Stimulated activated CD8-positive, alpha-beta memory T cell treated with anti-CD3 and anti-CD28 coated beads, Interleukin-15, amount 100 ng/mL, for 24 hours (primary cell): ENCODE measurements around the gene SAXO1.
"Not testable (repeated sequence)": the region's sequence is repeated elsewhere in the genome, so short reads cannot be mapped to it uniquely, and the experiment has no call there.

Experiments used
- DNase-seq: peaks from one replicate; pipeline ENCODE4 v3.0.0-alpha.2; 2020; ENCODE audit warnings: low read depth

SAXO1 gene

GRCh38 chr9:18999173-18999785 is 33.7 kb downstream of the SAXO1 start:
- DNase-seq: no peak

DNA sequence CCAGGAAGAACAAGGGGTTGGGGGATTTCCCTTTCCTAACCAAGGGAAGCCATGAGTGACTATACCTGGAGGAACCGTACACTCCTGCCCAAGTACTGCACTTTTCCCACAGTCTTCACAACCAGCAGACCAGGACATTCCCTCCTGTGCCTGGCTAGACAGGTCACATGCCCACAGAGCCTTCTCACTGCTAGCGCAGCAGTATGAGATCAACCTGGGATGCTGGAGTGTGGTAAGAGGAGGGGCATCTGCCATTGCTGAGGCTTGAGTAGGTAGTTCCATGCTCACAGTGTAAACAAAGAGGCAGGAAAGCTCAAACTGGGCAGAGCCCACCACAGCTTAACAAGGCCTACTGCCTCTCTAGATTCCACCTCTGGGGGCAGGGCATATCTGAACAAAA is 35.9 kb downstream of the SAXO1 start:
- no peak for DNase-seq

GRCh38 chr9:18996211-18996610 is 36.8 kb downstream of the SAXO1 start:
- no peak for DNase-seq

DNA sequence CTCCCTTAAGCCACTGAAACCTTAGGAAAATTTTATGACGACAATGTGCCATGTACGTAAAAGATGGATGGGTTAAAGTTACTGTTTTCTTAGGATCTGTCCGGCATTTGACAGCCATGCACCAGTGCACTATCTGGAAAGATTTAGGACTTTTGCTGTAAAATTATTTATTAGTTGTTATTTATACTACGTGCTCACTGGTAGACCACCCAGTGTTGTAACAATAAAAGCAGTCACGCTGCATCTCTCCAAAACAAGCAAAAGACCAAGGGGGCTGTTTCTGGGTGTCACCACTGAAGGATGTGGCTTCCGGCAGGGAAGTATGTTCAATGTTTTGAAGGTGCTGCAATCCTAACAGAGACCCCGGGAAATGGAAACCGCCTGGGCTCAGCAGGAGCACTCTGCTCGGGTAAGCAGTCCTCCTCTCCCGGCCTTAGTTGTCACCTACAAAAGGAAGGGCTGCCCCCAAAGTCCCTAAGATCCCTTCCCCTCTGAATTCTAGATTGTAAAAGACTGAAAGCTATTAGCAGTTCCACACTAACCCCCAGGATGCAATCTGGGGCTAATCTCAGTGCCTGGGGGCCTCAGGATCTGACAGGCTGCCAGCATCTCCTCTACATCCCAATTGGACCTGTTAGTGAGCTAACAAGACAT is 38.6 kb downstream of the SAXO1 start:
- DNase-seq: no peak

- not testable (repeated sequence) for DNase-seq
These were observed 41.8 kb downstream of the SAXO1 start for GRCh38 chr9:18991197-18991596.

DNA sequence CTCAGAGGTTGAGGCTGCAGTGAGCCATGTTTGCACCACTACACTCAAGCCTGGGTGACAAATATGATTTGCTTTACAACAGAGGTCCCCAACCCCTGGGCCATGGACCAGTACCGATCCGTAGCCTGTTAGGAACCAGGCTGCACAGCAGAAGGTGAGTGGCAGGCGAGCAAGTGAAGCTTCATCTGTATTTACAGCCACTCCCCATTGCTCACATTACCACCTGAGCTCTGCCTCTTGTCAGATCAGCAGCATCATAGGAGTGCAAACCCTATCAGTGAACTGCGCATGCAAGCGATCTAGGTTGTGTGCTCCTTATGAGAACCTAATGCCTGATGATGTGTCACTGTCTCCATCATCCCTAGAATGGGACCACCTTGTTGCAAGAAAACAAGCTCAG is 42.5 kb downstream of the SAXO1 start:
- DNase-seq: no peak

- no peak for DNase-seq
These were observed 43.1 kb downstream of the SAXO1 start for GRCh38 chr9:18989865-18990264.

DNA sequence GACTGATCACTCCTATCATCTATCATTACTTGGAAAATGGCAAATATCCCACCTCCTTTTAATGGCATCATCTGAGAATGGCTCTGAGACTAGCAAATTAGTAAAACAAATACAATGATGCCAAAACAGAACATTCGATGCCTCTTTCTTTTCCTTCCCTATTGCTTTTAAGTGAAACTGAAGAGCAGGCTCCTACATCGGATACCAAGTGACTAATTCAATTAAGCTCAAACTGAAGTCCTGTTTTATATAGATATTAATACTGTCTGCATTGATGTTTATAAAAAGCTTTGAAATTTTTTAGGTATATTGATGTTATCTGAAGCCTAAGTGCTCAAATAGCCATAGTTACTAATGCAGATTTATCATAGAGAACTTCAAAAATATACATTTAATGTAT is 43.9 kb downstream of the SAXO1 start:
- DNase-seq: no peak

DNA sequence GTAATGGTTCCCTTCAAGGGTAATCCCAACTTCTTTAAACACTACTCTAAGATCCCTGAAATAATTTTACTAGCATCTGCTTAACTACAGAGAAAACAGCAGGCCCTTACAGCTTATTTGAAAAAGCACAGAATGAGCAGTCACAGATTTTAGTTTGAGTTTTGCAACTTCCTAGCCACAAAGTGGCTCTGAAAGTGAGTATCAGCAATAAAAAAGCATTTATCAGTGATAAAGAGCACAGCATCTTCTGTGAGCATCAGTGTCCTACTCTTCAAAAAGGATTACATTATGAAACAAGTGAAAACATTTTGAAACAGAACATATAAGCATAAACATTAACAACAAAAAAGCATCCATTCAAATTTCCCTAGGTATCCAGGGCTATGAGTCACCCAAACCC is 45.0 kb downstream of the SAXO1 start:
- DNase-seq: no peak

DNA sequence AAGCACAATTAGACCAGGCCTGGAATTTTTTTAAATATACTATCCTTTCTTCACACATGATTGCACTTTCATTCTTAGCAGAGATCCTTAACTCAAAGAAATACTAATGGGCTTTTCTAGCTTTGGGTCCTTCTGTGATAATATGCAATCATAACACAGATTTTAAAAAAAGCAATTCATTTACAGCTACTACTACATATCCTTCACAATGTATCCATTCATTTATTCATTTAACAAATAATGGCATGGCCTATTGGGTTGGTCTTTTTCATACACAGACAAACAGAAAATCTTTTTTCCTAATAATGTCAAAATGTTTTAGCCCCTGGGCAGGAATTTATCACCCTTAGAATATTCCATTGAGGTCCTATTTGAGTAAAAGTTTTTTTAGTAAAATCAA is 47.0 kb downstream of the SAXO1 start:
- no peak for DNase-seq

- DNase-seq: no peak
These were observed 47.5 kb downstream of the SAXO1 start for GRCh38 chr9:18985464-18985951.

DNA sequence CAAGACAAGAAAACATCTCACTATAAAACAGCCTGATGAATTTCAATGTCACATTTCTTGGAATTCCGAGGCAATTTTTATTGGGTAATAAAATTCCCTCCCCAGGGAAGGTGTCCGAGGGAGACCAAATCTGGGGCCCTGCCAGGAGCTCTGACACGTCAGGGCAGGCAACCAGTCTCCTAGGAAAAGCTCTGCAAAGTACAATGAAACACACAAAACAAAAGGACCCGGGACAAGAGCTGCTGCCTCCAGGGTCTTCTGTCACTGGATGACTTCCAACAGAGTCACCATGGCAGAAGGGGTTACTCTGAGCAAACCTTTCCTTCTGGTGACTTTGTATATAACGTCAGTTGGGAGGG is 50.8 kb downstream of the SAXO1 start:
- DNase-seq: no peak

GRCh38 chr9:18981476-18982261 is 51.3 kb downstream of the SAXO1 start:
- no peak for DNase-seq

- no peak for DNase-seq
These were observed 52.8 kb downstream of the SAXO1 start for GRCh38 chr9:18980189-18980588.

DNA sequence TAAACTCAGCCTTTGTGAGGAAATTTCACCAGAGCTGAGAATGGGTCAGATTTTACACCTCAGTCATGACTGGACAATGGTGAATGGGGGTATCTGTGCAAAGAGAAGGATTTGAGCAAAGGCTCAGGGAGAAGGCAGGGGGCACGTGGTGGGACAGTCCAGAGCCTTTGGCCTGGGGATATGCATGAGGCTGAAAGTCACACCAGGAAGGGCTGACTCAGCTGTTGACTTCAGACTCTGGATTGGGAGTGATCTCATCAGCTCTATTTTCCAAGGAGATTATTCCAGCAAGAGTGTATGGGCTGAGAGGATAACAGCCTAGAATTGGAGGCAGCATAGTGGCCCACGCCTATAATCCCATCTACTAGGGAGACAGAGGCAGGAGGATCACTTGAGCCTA is 53.6 kb downstream of the SAXO1 start:
- no peak for DNase-seq

GRCh38 chr9:18978188-18978587 is 54.8 kb downstream of the SAXO1 start:
- DNase-seq: no peak

GRCh38 chr9:18976709-18977531 is 56.1 kb downstream of the SAXO1 start:
- DNase-seq: no peak

DNA sequence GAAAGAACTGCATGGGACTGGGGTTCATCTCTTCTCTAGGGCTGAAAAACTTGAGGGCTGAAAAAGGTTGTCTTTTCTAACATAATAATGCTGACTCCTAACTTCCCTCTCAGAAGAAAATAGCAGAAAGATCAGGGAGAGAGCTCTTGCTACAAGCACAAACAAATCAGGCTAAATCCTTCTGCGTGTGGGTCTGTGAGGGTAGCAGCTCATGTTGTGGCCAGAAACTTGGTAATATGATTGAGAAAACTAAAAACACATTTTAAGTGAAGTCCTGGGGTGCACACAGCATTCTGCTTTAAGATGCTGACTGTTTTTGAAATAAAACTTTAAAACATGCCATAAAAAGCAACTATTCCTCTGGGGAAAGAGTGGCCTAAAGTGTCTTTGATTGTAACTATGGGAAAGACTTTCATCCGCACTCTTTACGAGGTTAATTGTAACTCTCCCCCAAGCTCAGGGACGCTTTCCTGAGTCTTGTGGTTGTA is 56.7 kb downstream of the SAXO1 start:
- DNase-seq: no peak

DNA sequence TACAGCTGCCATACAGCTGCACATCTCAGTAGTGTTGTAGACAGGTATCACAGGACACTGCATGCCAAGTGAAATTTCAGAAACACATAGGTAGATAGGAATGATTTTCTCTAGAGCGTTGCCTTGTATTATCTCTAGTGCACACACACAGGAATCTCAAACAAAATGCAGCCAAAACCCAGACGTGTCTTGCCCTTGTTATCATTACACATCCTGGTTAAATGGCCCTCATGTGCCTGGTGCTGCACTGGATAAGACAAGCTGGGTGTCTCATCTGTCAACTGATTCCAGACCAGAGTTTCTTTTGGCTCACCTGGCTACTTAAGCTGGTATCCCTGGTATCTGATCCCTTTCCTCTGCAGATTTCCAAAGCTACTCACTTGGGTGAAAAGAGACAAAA is 59.7 kb downstream of the SAXO1 start:
- no peak for DNase-seq

DNA sequence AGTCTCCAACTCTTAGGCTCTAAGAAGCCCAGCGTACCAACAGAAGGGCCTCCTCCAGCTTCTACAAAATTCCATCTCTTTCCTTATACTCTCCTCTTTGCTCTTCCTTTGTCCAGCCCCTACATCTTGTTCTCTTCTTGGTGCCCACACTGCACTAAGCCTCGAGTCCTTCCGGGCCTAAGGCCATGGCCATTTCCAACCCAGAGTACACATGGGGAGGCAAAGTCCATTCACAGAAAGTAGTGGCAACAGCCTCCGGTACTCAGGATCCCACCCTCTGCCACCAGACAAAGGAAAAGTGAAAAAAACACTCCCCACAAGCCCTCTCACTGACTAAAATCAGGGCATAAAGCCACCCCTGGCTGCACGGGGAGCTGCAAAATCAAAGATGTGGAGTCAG is 60.3 kb downstream of the SAXO1 start:
- DNase-seq: no peak

- no peak for DNase-seq
These were observed 61.1 kb downstream of the SAXO1 start for GRCh38 chr9:18971909-18972308.

GRCh38 chr9:18971404-18971803 is 61.6 kb downstream of the SAXO1 start:
- DNase-seq: no peak
